ENCODE results near the gene CCDC194.

Gene CCDC194

GRCh38 chr19:17393914-17394313 is at the start of gene CCDC194:
Gene CCDC194 (minus strand): TSS chr19:17394196. CDS start chr19:17394158, 38 bp downstream.
- no peak for DNase-seq (ENCODE audit: low read depth)

GRCh38 chr19:17441241-17442021 is 47.4 kb upstream of the CCDC194 start:
- DNase-seq (ENCODE audit: low read depth) = no peak

- DNase-seq (ENCODE audit: low read depth) = no peak
These were observed 42.9 kb upstream of the CCDC194 start for GRCh38 chr19:17436874-17437267.

- no peak for DNase-seq (ENCODE audit: low read depth)
These were observed 42.3 kb upstream of the CCDC194 start for GRCh38 chr19:17436094-17436873.

- no peak for DNase-seq (ENCODE audit: low read depth)
These were observed 41.2 kb upstream of the CCDC194 start for GRCh38 chr19:17435218-17435617.

GRCh38 chr19:17431417-17431816 is 37.4 kb upstream of the CCDC194 start:
- DNase-seq (ENCODE audit: low read depth) = no peak

GRCh38 chr19:17429641-17430113 is 35.7 kb upstream of the CCDC194 start:
- DNase-seq (ENCODE audit: low read depth) = no peak

- no peak for DNase-seq (ENCODE audit: low read depth)
These were observed 30.9 kb upstream of the CCDC194 start for GRCh38 chr19:17424743-17425365.

GRCh38 chr19:17423429-17424208 is 29.6 kb upstream of the CCDC194 start:
- DNase-seq (ENCODE audit: low read depth) = no peak

GRCh38 chr19:17421942-17422341 is 27.9 kb upstream of the CCDC194 start:
- DNase-seq (ENCODE audit: low read depth) = no peak

GRCh38 chr19:17420475-17420924 is 26.5 kb upstream of the CCDC194 start:
- DNase-seq (ENCODE audit: low read depth) = no peak

GRCh38 chr19:17419621-17420474 is 25.9 kb upstream of the CCDC194 start, which contains the start of gene MVB12A:
Gene MVB12A (plus strand): TSS chr19:17420047. CDS start chr19:17420136, 89 bp downstream.
- DNase-seq (ENCODE audit: low read depth) = peak; percentile 90

- no peak for DNase-seq (ENCODE audit: low read depth)
These were observed 25.2 kb upstream of the CCDC194 start for GRCh38 chr19:17419154-17419620.

- DNase-seq (ENCODE audit: low read depth) = no peak
These were observed 24.7 kb upstream of the CCDC194 start for GRCh38 chr19:17418710-17419109.

GRCh38 chr19:17415121-17415520 is 21.1 kb upstream of the CCDC194 start:
- no peak for DNase-seq (ENCODE audit: low read depth)

GRCh38 chr19:17414097-17414496 is 20.1 kb upstream of the CCDC194 start:
- DNase-seq (ENCODE audit: low read depth) = no peak

- DNase-seq (ENCODE audit: low read depth) = no peak
These were observed 17.8 kb upstream of the CCDC194 start for GRCh38 chr19:17411801-17412200.

- DNase-seq (ENCODE audit: low read depth) = no peak
These were observed 16.0 kb upstream of the CCDC194 start for GRCh38 chr19:17409990-17410389.

- DNase-seq (ENCODE audit: low read depth) = no peak
These were observed 12.8 kb upstream of the CCDC194 start for GRCh38 chr19:17406887-17407196.

- DNase-seq (ENCODE audit: low read depth) = no peak
These were observed 12.3 kb upstream of the CCDC194 start for GRCh38 chr19:17406046-17406886.

Measured in stimulated activated CD8-positive, alpha-beta memory T cell treated with anti-CD3 and anti-CD28 coated beads, Interleukin-12 subunit alpha, Interleukin-12 subunit beta, amount 100 ng/mL, for 1 hour (primary cell).